K562 (cell line): ENCODE results near the gene CAPN8. TPM values are rescaled to one million over a fixed set of nuclear protein-coding genes. Genes with fewer than 3 reads are reported as not detected.

ENCODE experiments used
- ATAC-seq: fragments of 200-7000 bp; cut with Tn5 transposase; 3 replicates; pipeline ENCODE4 v1.9.1; 2020; ENCODE audit warnings: moderate library complexity
- BruUV-seq: library from RNA; stranded (reverse); fragments of 400-500 nt; replicated peaks from 2 replicates; lab custom pipeline; 2021; lab: Mats Ljungman, UMichigan
- CTCF ChIA-PET: fragments of 300-600 bp; formaldehyde crosslinking; extraction: SDS; loops from one replicate; lab custom pipeline; 2021; ENCODE audit warnings: low intra/inter-chr PET ratio; lab: Yijun Ruan, JAX
- POLR2A ChIA-PET: fragments of 300-600, 350-650 bp; sonication (Branson Sonifier 250); formaldehyde crosslinking; extraction: SDS; loops from one replicate; lab custom pipeline; 2021; ENCODE audit warnings: antibody characterized with exemption, inconsistent platforms; lab: Yijun Ruan, JAX
- DNase-seq, 4 experiments: peaks; one replicate each; pipeline versions ENCODE4 v3.0.0 to v3.0.0-alpha.2; 2011 to 2018; ENCODE audit warnings: low spot score in 3 of 4, mixed read lengths in 3 of 4; ENCODE audit errors: extremely low read depth in 1 of 4
- FAIRE-seq: peaks from 2 replicates; lab custom pipeline; 2011; peaks lifted over from hg19 to GRCh38; lab: Jason Lieb, UNC
- H2AFZ ChIP-seq: 2 replicates; pipeline ENCODE4 v1.6.0; 2011; ENCODE audit warnings: low read depth, low read length, control low read depth, inconsistent platforms
- H3K27ac ChIP-seq: fragments of 200-600 bp; 3 replicates; pipeline ENCODE4 v1.8.0; 2011; ENCODE audit warnings: low read depth, mild to moderate bottlenecking, control low read depth, inconsistent platforms, low read length, moderate library complexity, mixed read lengths; ENCODE audit errors: extremely low read depth
- H3K27me3 ChIP-seq, 2 experiments: fragments of 300-600 bp in 1 of 2; 2 replicates in 1 of 2; 3 replicates in 1 of 2; pipeline versions ENCODE4 v1.6.0 to v1.8.0; 2011; ENCODE audit warnings: inconsistent platforms in 2 of 2, low read length in 2 of 2, mild to moderate bottlenecking in 1 of 2, mixed read lengths in 1 of 2, moderate library complexity in 1 of 2; ENCODE audit not compliant: control insufficient read depth in 2 of 2, insufficient read depth in 2 of 2
- H3K36me3 ChIP-seq: fragments of 300-600 bp; 3 replicates; pipeline ENCODE4 v1.8.0; 2011; ENCODE audit warnings: mild to moderate bottlenecking, low read length, inconsistent platforms; ENCODE audit not compliant: control insufficient read depth, insufficient read depth
- H3K4me1 ChIP-seq, 2 experiments: fragments of 200-600 bp in 1 of 2; replicated peaks in 1 of 2; 2 replicates in 1 of 2; 3 replicates in 1 of 2; pipeline versions ENCODE4 v1.5.1 to v1.8.0; 2011; ENCODE audit warnings: inconsistent platforms in 2 of 2, low read length in 2 of 2, mild to moderate bottlenecking in 1 of 2, mixed read lengths in 1 of 2, moderate library complexity in 1 of 2; ENCODE audit not compliant: control insufficient read depth in 2 of 2, insufficient read depth in 2 of 2
- H3K4me2 ChIP-seq: 2 replicates; pipeline ENCODE4 v1.6.1; 2011; ENCODE audit warnings: low read length, control low read depth, inconsistent platforms, mixed read lengths; ENCODE audit not compliant: insufficient read depth
- H3K4me3 ChIP-seq: fragments of 200-600 bp; sonication (generic), shearing (Covaris generic); 2 replicates; pipeline ENCODE4 v1.5.1; 2016; ENCODE audit warnings: control low read depth, inconsistent platforms
- H3K79me2 ChIP-seq: fragments of 200-600 bp; 3 replicates; pipeline ENCODE4 v1.8.0; 2011; ENCODE audit warnings: low read length, inconsistent platforms; ENCODE audit not compliant: control insufficient read depth, insufficient read depth
- H3K9ac ChIP-seq, 2 experiments: 2 replicates each; pipeline versions ENCODE4 v1.6.0 to v1.6.1; 2011; ENCODE audit warnings: low read depth in 2 of 2, low read length in 2 of 2, control low read depth in 1 of 2, inconsistent platforms in 1 of 2, mild to moderate bottlenecking in 1 of 2, mixed read lengths in 1 of 2; ENCODE audit not compliant: insufficient read depth in 1 of 2
- H3K9me1 ChIP-seq: one replicate; pipeline ENCODE4 v1.6.0; 2011; ENCODE audit warnings: inconsistent platforms, mild to moderate bottlenecking, low read length, moderate library complexity; ENCODE audit not compliant: control insufficient read depth, insufficient read depth
- H3K9me3 ChIP-seq: replicated peaks from 2 replicates; pipeline ENCODE4 v1.5.1; 2011; ENCODE audit warnings: low read depth, low read length, inconsistent platforms; ENCODE audit not compliant: control insufficient read depth, insufficient read depth
- H4K20me1 ChIP-seq: replicated peaks from 2 replicates; pipeline ENCODE4 v1.6.1; 2011; ENCODE audit warnings: low read length, inconsistent platforms, mixed read lengths; ENCODE audit not compliant: control insufficient read depth, insufficient read depth
- BMI1 ChIP-seq: fragments of 150-350 bp; IDR thresholded peaks from 2 replicates; pipeline ENCODE4 v1.6.1; 2014; ENCODE audit warnings: low read length
- KDM5B ChIP-seq: fragments of 200-600 bp; sonication (generic); IDR thresholded peaks from 2 replicates; pipeline ENCODE4 v1.6.1; 2012; ENCODE audit warnings: low read depth, mild to moderate bottlenecking, moderate library complexity, low read length, control low read depth, inconsistent platforms; ENCODE audit not compliant: insufficient replicate concordance
- SMAD3 ChIP-seq: fragments of 450-650 bp; formaldehyde crosslinking; conservative IDR thresholded peaks from 2 replicates; pipeline ENCODE4 v1.4.0; 2020; ENCODE audit warnings: mild to moderate bottlenecking
- SMARCA4 ChIP-seq: fragments of 450-650 bp; IDR thresholded peaks from 2 replicates; pipeline ENCODE4 v1.6.1; 2016
- ZFX ChIP-seq: sonication (generic); formaldehyde crosslinking; IDR thresholded peaks from 2 replicates; pipeline ENCODE4 v1.8.0; 2022; ENCODE audit warnings: mild to moderate bottlenecking, missing genetic modification reagents, moderate library complexity
- WGBS: fragments of 100-300 bp; shearing (Covaris generic); methylation state at CpG from one replicate; pipeline ENCODE4 v1.1.6; 2016; ENCODE audit warnings: low coverage, mixed read lengths; ENCODE audit not compliant: insufficient coverage; ENCODE audit errors: missing lambda C conversion rate; 5-methylcytosine and 5-hydroxymethylcytosine counted together
- in situ Hi-C: fragments of 300-500 bp; cut with MboI; formaldehyde crosslinking; loops from 4 replicates; pipeline ENCODE4 v1.15.0; 2018; ENCODE audit warnings: inconsistent platforms, mixed read lengths
- intact Hi-C: fragments of 100-400 bp; cut with micrococcal nuclease; formaldehyde crosslinking; loops from 2 replicates; pipeline ENCODE4 v1.14.2; 2022
- polyA plus RNA-seq, 8 experiments: library from polyadenylated mRNA; depleted of rRNA in 4 of 8; stranded (reverse) in 5 of 8; unstranded in 3 of 8; fragments of >200 nt; fragmentation: Nextera tagmentation in 2 of 8; fragmentation: Illumina TruSeq in 1 of 8; extraction: Ambion mirVana in 2 of 8; extraction: Trizol in 1 of 8; gene quantifications; 2 replicates each; pipeline versions ENCODE4 v1.2.1 to v1.2.3, GENCODE V29; 2011 to 2014; ENCODE audit warnings: inconsistent platforms in 1 of 8, missing spikeins in 1 of 8
- total RNA-seq, 7 experiments: library from RNA; depleted of rRNA in 6 of 7; stranded (reverse); fragments of >200 nt in 6 of 7; fragmentation: Illumina TruSeq in 2 of 7; extraction: Trizol in 2 of 7; gene quantifications; 2 replicates each; pipeline versions ENCODE4 v1.2.1 to v1.2.3, GENCODE V29; 2011 to 2021; ENCODE audit warnings: low replicate concordance in 1 of 7
- TF ChIP-seq, protein P1 (sequence below): IDR thresholded peaks from 2 replicates; pipeline ENCODE4 v1.6.1; 2014; ENCODE audit warnings: antibody characterized with exemption
- TF ChIP-seq, protein P2 (sequence below): fragments of 450-650 bp; IDR thresholded peaks from 2 replicates; pipeline ENCODE4 v1.6.1; 2017; ENCODE audit warnings: antibody characterized with exemption

CAPN8 gene
- total and polyA plus RNA-seq, 9 of the 15 experiments (the other 6 are each of a cell fraction or from before 2014, with no cell fraction given), result 0.06 TPM; not detected in 8

DNA sequence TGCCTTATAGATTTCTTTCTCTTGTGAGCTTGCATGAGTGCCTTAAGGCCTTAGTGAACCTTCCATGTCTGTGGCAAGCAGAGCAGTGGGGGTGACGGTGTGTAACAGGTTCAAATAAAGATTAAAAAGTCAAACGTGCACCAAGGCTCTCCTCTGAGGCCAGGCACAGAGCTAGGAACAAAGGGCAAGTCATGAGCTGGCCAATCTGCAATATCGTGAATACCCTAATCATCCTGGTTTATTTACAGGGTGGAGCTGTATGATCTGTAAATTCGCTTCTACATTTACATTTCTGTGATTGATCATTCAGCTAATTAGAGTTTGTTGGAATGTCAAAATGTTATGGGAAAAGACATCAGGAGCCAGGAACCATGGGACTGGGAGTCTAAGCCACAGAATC, 120.2 kb downstream of the CAPN8 start:
- in situ Hi-C loops, result no loop called here
- TF ChIP-seq, protein P1, sequence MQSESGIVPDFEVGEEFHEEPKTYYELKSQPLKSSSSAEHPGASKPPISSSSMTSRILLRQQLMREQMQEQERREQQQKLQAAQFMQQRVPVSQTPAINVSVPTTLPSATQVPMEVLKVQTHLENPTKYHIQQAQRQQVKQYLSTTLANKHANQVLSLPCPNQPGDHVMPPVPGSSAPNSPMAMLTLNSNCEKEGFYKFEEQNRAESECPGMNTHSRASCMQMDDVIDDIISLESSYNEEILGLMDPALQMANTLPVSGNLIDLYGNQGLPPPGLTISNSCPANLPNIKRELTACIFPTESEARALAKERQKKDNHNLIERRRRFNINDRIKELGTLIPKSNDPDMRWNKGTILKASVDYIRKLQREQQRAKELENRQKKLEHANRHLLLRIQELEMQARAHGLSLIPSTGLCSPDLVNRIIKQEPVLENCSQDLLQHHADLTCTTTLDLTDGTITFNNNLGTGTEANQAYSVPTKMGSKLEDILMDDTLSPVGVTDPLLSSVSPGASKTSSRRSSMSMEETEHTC, result no peak
- TF ChIP-seq BMI1, result no peak
- no peak for TF ChIP-seq SMARCA4
- TF ChIP-seq, protein P2, sequence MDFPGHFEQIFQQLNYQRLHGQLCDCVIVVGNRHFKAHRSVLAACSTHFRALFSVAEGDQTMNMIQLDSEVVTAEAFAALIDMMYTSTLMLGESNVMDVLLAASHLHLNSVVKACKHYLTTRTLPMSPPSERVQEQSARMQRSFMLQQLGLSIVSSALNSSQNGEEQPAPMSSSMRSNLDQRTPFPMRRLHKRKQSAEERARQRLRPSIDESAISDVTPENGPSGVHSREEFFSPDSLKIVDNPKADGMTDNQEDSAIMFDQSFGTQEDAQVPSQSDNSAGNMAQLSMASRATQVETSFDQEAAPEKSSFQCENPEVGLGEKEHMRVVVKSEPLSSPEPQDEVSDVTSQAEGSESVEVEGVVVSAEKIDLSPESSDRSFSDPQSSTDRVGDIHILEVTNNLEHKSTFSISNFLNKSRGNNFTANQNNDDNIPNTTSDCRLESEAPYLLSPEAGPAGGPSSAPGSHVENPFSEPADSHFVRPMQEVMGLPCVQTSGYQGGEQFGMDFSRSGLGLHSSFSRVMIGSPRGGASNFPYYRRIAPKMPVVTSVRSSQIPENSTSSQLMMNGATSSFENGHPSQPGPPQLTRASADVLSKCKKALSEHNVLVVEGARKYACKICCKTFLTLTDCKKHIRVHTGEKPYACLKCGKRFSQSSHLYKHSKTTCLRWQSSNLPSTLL, result no peak
- no peak for TF ChIP-seq ZFX (CRISPR knock-in tag)
- no peak for TF ChIP-seq SMAD3 (CRISPR knock-in tag)
- no peak for TF ChIP-seq KDM5B

More for the DNA sequence above, 120.2 kb downstream of the CAPN8 start:
- no peaks in the 10 kb centered on the region for H3K79me2 ChIP-seq
- DNase-seq (no peak), ATAC-seq (no peak), FAIRE-seq (no peak)
- no peak overlapping the region for H3K4me3 ChIP-seq
- no peak overlapping the region for H3K27ac ChIP-seq
- peaks cover 13 to 52% of the 10 kb centered on the region in 2 experiments; a peak in 4 of 5 replicates for H3K27me3 ChIP-seq
- H3K9me3 ChIP-seq, result no peaks in the 10 kb centered on the region
- no peaks in the 10 kb centered on the region for H3K36me3 ChIP-seq
- ChIA-PET POLR2A (interaction anchor here (0.6 kb wide), 1 partner anchor 11 kb away, joined by 3 read pairs; no protein-coding TSS in a partner anchor), CTCF (no interaction called here)
- WGBS, result 0% methylated on average over 4 of the region's 4 CpGs
- no peak overlapping the region for H2AFZ ChIP-seq
- H4K20me1 ChIP-seq, result no peaks in the 10 kb centered on the region
- no peaks in the 10 kb centered on the region for H3K4me1 ChIP-seq
- no TSS peak for BruUV-seq
- H3K9ac ChIP-seq, result no peak overlapping the region
- intact Hi-C loops, result no loop called here
- H3K9me1 ChIP-seq, result no peaks in the 10 kb centered on the region
- H3K4me2 ChIP-seq, result no peak overlapping the region
